AG10803 (cell line): ENCODE results near the gene SUMF1.

ENCODE experiments used
- DNase-seq: peaks from one replicate; pipeline ENCODE4 v3.0.0; 2010; ENCODE audit warnings: low read depth
- H3K4me3 ChIP-seq: 2 replicates; pipeline ENCODE4 v1.5.1; 2011; ENCODE audit warnings: mild to moderate bottlenecking, low read length, control low read depth
- TF ChIP-seq, protein P1 (sequence below): conservative IDR thresholded peaks from 2 replicates; pipeline ENCODE4 v1.5.1; 2011; ENCODE audit warnings: mild to moderate bottlenecking, low read length, control low read depth, inconsistent platforms

SUMF1 gene

GRCh38 chr3:4440951-4441350 lies 26.1 kb downstream of the SUMF1 start:
- no peak overlapping the region for H3K4me3 ChIP-seq
- TF ChIP-seq, protein P1, sequence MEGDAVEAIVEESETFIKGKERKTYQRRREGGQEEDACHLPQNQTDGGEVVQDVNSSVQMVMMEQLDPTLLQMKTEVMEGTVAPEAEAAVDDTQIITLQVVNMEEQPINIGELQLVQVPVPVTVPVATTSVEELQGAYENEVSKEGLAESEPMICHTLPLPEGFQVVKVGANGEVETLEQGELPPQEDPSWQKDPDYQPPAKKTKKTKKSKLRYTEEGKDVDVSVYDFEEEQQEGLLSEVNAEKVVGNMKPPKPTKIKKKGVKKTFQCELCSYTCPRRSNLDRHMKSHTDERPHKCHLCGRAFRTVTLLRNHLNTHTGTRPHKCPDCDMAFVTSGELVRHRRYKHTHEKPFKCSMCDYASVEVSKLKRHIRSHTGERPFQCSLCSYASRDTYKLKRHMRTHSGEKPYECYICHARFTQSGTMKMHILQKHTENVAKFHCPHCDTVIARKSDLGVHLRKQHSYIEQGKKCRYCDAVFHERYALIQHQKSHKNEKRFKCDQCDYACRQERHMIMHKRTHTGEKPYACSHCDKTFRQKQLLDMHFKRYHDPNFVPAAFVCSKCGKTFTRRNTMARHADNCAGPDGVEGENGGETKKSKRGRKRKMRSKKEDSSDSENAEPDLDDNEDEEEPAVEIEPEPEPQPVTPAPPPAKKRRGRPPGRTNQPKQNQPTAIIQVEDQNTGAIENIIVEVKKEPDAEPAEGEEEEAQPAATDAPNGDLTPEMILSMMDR = no peak
- DNase-seq = no peak

GRCh38 chr3:4438296-4438695 lies 28.8 kb downstream of the SUMF1 start:
- H3K4me3 ChIP-seq = no peak overlapping the region
- TF ChIP-seq, protein P1 = no peak
- DNase-seq = no peak

DNA sequence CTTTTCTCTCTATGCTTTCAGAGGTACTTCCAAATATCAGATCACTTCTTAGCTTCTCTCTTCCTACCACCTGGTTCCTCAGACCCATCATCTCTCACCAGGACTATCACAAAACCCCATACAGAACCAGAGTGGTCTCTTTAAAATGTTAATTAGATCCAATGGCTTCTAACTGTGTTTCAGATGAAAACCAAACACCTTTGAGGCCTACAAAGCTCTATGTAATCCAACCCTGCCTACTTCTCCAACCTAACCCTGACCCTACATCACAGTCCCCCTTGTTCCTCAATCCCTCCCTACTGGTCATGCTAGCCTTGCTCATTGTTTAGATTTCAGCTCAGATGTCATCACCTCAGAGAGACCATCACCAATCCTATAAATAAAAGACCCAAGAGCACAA lies 34.8 kb downstream of the SUMF1 start:
- no peak for DNase-seq
- no peak overlapping the region for H3K4me3 ChIP-seq
- TF ChIP-seq, protein P1 = no peak

DNA sequence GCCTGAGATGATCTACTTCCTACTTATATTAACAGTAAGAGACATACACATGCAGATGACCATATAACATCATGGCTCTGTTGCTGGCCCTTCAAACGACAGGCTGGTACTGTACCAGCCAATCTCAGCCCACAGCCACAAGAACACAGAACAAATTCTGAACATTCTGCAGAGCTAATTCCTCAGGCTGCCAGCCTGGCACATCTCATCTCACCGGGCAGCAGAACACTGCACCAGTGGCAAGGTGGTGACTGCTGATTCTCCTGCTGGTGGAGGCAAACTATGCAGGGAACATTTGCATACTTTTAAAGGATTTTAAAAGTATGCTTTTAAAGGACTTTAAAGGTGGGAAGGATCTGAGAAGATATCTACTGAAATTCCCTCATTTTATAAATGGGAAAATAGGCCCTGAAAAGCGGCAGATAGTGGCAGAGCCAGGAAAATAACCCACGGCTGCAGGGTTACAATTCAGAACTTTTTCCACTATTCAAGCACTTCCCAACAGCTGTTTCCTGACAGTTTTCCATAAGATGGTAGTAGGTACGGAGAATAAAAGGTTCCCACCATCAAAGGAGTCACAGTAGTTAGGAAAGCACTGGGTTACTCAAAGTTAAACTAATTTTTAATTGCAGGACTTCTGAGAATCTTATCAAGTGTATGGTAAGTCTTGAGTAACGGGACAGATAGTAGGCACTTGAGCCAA lies 37.3 kb downstream of the SUMF1 start:
- no peak for DNase-seq
- no peak overlapping the region for H3K4me3 ChIP-seq
- TF ChIP-seq, protein P1 = no peak

DNA sequence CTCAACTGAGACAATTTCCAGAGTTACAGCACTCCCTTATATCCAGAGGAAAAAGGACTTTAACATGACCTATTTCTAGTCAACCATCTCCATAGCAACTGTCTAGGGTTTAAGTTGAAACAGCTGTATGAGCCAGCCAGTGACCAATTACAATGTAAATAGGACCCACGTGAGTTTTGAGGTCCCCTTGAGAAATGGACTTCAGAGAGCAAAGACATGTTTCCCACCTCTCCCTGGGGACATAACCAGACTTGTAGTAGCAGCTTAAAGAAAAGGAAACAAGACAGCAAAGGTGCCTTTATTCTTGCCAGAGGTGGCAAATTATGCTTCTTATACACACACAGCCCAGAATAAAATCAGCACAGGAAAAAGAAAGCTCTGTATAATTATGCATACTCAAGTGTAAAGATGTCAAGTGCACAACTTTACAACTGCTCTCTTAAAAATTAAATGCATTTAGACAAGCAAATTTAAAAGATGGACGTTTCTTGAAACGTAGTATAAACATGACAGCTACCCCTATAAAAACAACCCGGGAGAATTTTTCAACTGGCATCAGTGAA lies 40.2 kb downstream of the SUMF1 start:
- TF ChIP-seq, protein P1 = no peak
- no peak overlapping the region for H3K4me3 ChIP-seq
- DNase-seq = peak; percentile 94

DNA sequence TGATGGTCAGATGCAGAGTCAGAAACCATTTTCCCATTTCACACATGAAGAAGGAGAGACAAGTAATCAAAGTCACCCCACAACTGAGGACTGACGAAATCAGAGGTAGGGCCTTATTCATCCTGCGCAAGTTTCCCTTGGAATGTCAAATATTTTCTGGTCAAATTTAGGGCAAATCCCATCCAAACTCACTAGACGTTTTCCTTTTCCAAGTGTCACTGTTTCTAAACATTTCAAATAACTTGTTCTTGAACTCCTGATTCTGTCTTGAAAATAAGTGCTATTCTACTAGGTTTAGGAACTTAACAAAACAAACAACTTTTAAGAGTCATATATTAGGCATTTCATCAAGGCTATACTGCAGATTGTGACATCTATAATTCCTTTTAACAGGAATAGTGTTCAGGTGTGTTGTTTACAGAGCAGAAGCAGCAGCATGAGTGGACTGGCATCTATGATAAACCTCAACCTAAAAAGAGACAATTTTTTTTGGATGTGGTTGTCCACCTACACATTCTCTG lies 40.7 kb downstream of the SUMF1 start:
- H3K4me3 ChIP-seq = no peak overlapping the region
- TF ChIP-seq, protein P1 = no peak
- peak; percentile 9 for DNase-seq

DNA sequence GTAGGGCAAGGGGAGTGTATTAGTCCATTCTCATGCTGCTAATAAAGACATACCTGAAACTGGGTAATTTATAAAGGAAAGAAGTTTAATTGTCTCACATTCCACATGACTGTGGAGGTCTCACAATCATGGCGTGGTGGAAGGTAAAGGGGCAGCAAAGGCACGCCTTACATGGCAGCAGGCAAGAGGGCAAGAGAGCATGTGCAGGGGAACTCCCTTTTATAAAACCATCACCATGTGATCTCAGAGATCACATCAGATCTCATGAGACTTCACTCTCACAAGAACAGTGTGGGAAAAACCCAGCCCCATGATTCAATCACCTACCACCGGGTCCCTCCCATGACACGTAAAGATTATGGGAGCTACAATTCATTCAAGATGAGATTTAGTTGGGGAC lies 41.4 kb downstream of the SUMF1 start:
- no peak overlapping the region for H3K4me3 ChIP-seq
- TF ChIP-seq, protein P1 = no peak
- DNase-seq = no peak
